Urothelium cell line (cell line): Measurements from ENCODE around the gene PDAP1.
"Not testable (repeated sequence)": the region's sequence is repeated elsewhere in the genome, so short reads cannot be mapped to it uniquely, and the experiment has no call there.

ENCODE experiments used
- DNase-seq: peaks from one replicate; pipeline ENCODE4 v3.0.0; 2011; ENCODE audit warnings: low spot score, mixed read lengths
- FAIRE-seq: peaks from 2 replicates; lab custom pipeline; 2011; peaks lifted over from hg19 to GRCh38; lab: Jason Lieb, UNC

PDAP1 gene

DNA sequence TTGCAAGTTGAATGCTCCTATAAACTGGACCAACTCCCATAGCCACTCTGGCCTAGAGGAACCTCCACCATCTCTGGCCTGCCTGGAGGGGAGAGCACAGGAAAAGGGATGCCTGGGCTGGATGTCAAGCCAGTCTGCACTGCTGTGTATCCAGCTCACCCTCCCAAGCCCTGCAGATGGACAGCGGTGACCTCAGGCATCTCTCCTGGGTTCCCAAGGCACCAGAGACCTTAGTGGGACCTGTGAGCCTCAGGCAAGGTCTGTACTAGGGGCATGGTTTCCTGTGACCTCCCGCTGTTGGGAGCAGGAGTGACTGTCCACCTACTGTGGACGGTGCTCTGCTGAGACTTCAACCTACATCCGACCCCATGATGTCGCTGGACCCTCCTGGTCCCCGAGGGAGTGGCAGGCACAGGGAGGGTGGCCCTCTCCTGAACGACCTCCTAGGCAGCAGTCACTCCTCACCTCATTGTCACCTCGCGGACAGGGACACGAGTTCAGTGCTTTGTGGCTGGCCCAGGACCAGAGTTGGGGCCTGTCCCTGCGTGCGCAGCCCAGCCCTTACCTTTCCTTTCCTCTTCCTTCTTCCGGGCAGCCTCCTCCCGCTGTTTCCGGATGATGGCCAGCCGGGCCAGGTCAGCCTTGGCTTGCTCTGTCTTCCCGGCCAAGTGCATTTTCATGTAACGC lies 11.0 kb downstream of the PDAP1 start:
- DNase-seq (no peak), FAIRE-seq (peak; percentile 27)

DNA sequence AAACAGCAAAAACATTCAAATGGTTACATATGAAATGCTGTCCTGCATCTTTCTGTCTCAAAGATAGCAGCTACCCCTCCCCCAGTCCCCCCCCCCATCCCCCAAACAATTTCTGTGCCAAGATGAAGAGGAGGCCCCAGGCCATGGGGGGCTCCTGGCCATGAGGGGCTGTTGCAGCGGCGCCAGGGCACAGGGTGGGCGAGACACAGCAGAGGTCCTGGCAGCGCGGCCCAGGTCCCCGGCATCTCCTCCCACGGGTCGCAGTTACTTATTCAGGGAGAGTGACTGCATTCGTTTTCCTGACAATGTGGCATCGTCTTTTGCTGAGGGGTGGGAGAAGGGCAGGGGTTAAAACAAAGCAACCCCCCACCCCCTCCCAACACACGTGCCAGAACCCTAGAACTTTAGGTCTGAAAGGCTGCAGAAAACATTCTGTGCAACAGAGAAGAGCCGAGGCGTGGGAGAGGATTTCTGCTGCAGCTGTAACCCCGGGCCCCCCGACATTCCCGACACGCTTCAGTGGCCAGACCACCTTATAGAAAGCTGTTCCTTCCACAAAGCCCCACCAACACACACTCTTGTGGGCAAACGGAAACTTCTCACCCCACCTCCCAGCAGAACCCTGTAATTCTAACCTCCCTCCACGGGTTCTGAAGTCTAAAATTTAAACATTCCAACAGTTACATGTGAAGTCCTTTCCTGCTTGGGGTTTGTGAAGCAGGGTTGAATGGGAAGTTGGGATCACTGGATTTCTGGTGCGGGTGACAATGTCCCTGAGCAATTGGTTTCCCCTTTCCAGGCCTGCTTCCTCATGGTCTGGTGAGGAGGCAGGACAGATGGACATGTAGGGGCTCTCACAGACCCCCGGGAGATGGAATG lies 11.7 kb downstream of the PDAP1 start:
- FAIRE-seq (no peak), DNase-seq (no peak)

DNA sequence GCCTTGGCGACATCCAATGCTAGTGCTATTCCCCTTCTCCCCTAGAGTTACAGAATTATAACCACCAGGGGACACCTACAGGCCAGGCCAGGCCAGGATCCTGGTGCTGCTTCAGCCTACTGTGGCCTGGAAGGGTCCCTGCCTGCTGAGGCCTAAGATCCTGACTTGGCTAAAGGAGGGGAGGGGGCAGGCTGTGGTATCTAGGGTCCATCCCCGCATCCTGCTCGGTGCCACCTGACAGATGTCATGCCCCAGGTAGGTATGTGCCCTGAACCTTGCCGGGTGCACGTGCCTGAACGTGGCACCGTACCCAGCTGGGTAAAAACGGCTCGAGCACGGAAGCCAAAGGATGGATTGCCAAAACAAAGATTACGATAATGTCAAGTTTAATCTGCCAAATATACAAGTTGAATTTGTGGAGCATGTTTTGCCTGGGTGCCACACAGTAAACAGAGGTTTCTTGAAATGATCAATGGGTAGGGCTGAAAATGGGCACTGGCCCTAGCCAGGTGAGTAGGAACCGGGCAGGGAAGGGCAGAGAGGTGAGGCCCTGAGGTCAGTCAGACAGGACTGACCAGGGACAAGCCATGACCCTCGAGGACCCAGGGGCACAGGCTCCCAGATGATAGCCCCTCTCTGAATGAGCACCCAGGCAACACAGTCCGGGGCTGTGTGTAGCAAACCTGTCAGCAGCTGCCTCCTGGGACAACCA lies 12.6 kb downstream of the PDAP1 start:
- no peak for DNase-seq
- FAIRE-seq: peak; percentile 35

DNA sequence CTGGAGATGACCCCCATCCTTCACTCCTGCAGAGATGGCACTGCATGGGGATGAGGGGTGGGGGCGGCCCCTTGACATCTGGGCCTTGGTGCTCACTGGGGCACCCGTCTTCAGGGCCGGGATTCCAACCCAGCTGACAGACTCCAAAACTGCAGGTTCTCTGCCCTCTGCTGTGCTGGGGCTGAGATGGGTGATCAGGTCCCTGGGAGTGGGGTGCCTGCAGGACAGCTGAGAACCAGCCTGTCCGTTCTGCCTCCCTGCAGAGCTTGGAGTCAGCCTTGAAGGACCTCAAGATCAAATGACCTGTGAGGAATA lies 14.3 kb downstream of the PDAP1 start:
- FAIRE-seq (peak; percentile 46), DNase-seq (no peak)

DNA sequence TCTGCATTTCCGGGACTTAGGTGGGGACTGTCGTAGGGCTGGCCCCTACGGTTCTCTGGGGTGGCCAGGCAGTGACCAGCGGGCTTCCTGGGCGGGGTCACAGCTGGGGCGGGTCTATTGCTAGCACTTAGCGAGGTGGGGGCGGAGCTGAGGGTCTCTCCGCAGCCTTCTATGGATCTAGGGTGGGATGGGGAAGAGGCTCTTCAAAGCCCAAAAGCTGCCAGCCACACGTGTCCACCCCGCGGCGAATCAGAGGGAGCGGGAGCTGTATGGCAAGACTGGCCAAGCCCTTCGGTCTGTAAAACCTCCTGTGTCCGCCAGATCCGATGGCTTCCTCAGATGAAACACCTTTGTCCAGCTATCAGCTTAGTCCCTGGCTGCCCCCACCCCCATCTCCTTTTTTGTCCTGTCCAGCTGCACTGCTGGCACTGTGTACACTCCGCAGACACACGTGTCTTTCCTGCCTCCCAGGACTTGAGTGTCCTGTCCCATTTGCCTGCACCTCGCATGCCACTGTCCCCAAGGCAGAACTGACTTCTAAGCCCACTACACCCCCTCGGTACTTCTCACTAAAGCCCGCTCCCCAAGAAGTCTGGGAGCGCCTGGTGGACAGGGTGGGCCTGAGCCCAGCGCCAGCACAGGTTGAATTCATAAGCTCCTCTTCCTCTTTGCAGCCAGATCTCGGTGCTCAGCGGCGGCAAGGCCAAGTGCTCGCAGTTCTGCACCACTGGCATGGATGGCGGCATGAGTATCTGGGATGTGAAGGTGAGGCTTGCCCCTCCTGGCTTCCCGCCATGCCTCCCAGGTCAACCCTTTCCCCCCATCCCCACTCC lies 14.8 kb downstream of the PDAP1 start:
- DNase-seq (no peak), FAIRE-seq (no peak)

DNA sequence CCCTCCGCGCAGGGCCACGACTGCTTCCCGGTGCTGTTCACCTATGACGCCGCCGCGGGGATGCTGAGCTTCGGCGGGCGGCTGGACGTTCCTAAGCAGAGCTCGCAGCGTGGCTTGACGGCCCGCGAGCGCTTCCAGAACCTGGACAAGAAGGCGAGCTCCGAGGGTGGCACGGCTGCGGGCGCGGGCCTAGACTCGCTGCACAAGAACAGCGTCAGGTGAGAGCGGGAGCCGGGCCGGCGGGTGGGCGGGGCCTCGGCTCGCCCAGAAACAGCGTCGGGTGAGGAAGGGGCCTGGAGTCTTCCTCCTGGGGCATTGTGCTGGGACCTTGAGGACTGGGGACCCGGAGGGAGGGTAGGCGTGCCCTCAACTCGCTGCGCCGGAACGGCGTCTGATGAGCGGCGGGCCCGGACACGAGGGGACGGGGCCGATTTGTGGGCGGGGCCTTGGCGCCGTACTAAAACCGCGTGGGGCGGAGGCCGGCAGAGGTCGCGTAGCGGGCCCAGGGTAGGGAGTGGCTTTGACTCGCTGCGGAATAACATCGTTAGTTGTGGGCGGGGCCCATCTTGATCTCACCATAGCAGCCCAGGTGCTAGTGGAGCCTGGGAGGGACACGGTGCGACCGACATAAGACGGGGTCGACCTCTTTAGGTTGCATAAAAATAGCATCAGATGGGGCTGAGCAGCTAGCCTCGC lies 15.6 kb downstream of the PDAP1 start:
- DNase-seq (no peak), FAIRE-seq (no peak)

DNA sequence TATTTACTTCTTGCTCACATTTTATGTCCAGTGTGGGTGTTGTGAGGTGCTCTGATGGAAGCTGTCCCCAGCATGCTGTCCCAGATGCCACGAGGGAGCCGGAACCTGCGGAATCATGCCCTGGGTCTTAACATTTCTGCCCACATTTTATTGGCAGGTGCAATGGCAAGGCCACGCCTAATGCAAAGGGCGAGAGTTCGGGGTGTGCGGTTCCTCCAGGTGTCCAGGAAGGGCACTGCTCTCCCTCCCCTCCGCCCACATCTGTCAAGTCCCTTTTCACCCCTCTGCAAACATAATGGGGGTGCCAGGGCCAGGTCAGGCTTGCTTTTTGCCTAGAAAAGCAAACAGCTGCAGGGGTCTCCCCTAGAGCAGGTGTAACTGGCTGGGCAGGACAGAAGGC lies 16.4 kb downstream of the PDAP1 start:
- no peak for FAIRE-seq
- DNase-seq: no peak

DNA sequence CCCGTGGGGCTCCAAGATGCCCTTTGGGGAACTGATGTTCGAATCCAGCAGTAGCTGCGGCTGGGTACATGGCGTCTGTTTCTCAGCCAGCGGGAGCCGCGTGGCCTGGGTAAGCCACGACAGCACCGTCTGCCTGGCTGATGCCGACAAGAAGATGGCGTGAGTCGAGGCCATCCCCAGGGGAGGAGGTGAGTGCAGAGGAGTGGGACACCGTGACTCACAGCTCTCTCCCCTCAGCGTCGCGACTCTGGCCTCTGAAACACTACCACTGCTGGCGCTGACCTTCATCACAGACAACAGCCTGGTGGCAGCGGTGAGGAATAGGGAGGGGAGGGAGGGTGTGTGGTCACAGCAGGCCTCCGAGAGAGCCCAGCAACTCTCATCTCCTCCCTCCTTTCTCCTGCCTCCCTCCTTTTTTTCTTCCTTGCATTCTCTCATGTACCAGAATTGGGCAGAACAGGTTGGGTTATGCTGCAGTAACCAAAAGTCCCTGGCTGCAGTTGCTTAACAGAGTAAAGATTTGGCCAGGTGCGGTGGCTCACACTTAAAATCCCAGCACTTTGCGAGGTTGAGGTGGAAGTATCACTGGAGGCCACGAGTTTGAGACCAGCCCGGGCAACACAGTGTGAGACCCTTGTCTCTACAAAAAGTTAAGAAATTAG lies 17.3 kb downstream of the PDAP1 start:
- no peak for DNase-seq

DNA sequence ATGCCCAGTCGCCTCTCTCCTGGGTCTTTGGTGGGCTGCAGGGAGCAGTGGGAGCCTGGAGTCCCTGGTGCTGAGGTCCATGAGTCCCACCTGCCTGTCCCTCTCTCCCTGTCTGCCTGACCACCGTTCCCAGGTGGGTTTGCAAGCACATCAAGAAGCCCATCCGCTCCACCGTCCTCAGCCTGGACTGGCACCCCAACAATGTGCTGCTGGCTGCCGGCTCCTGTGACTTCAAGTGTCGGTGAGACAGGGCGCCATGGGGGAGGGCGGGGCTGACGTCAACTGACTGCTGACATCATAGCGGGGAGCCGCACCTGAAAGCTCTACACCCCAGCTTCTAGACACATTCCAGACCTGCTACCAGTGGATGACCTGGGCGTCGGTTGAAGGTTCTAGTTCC lies 18.6 kb downstream of the PDAP1 start:
- DNase-seq (no peak), FAIRE-seq (no peak)

More for the DNA sequence above, 17.3 kb downstream of the PDAP1 start:
- no peak for FAIRE-seq

DNA sequence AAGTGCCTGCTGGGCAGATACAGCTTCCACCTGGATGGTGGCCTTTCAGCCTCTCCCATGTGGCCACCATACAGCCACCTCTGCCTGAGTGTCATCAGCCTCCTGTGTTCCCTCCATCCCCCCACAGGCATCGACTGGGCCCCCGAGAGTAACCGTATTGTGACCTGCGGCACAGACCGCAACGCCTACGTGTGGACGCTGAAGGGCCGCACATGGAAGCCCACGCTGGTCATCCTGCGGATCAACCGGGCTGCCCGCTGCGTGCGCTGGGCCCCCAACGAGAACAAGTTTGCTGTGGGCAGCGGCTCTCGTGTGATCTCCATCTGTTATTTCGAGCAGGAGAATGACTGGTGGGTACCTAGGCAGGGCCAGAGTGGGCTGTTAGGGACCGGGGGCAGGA lies 20.5 kb downstream of the PDAP1 start:
- no peak for DNase-seq
- FAIRE-seq: no peak

DNA sequence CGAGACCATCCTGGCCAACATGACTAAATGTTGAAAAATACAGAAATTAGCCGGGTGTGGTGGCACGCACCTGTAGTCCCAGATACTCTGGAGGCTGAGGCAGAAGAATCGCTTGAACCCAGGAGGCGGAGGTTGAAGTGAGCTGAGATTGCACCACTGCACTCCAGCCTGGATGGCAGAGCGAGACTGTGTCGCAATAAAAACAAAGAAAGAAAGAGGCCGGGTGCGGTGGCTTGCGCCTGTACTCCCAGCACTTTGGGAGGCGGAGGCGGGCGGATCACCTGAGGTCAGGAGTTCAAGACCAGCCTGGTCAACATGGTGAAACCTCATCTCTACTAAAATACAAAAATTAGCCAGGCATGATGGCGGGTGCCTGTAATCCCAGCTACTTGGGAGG lies 21.2 kb downstream of the PDAP1 start:
- DNase-seq, FAIRE-seq: not testable (repeated sequence)

DNA sequence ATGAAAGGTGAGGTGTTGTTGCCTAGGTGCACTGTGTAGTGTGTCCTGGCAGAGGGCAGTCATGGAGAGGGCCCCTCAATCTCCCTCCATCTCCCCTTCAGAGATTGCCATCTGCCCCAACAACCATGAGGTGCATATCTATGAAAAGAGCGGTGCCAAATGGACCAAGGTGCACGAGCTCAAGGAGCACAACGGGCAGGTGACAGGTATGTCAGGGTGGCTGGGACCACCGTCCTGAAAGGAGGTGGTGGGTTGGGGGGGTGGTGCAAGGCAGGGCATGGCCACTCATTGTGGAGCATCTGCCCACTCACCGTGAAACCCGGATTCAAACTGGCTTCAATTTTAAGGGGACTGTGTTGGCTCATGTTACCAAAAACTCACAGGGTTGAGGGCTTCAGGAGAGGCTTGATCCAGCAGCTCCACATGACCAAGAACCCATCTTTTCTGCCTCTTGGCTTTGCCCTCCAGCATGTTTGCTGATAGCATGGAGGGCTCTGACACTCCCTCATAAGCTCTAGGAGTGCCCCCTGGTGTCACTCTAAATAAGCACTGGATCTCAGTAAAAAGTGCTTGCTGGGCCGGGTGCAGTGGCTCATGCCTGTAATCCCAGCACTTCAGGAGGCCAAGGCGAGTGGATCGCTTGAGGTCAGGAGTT lies 21.7 kb downstream of the PDAP1 start:
- no peak for DNase-seq
- FAIRE-seq: no peak

DNA sequence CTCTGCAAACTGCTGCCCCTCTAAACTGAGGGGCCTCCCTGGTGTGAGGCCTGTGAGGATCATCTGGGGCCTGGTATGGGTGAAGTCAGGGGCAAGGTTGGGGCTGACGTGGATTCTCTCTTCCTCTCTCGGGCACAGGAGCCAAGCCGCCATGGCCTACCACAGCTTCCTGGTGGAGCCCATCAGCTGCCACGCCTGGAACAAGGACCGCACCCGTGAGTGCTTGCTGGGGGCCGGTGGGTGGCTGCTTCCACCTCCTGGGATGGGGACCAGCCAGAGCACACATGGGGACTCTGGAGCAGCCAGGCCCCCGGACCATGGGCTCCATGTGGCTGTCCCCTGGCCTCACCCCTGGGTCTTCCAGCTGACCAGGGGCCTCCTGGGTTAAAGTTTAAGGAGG lies 22.8 kb downstream of the PDAP1 start:
- no peak for FAIRE-seq
- DNase-seq: no peak

DNA sequence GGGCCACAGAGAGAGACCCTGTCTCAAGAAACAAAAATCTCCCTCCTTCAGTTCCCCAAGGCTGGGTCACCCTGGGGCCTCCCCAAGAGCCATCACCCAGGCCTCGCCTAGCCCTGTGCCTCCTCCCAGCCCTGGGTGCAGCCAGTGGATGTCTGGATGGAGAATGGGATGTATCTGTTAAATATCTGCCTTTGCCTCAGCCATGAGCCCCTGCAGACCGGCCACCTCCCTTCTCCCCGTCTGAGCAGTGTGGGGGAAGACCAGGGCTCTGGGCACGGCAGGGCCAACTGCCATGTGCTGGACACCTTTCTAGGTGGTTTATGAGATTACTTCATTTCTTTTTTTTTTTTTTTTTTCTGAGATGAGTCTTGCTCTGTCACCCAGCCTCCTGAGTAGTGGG lies 23.9 kb downstream of the PDAP1 start:
- FAIRE-seq: no peak

DNA sequence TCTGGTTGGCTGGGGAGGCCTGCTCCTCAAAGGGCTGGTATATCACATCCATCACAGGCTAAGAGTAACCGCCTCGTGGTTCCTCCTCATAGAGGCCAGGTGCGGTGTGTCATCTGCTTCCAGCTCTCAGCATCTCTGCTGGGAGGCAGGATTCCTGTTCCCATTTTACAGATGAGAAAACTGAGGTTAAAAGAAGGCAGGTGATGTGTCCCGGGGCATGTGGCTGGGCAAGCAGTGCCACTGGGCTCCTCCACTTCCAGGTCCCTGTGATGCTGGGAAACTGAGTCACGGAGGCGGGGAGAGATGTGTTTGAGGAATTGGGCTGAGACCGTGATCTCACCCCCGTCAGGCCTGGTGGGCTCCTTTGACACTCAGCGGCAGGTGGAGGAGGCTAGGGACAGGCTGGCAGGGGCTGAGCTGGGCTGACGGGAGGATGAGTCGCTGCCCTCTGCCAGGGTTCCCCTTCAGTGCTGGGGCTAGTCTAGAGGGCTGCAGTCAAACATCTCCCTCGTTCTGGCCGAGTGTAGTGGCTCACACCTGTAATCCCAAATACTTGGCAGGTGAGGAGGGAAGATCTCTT lies 24.5 kb downstream of the PDAP1 start:
- FAIRE-seq: no peak

More for the DNA sequence above, 23.9 kb downstream of the PDAP1 start:
- DNase-seq: no peak

DNA sequence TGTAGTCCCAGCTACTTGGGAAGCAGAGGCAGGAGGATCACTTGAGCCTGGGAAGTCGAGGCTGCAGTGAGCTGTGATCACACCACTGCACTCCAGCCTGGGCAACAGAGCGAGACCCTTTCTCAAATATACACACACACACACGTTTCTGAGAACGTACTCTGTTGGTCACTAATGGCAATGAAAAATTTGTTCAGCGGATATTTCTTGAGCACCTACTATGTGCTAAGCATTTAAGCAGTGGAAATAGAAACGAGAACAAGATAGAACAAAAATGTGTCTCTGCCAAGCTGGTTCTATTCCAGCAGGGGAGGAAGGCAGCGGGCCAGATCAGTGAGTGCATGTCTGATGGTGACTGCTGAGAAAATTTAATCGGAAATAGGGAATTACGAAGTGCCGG lies 25.2 kb downstream of the PDAP1 start:
- FAIRE-seq: no peak
- DNase-seq: no peak

More for the DNA sequence above, 24.5 kb downstream of the PDAP1 start:
- DNase-seq: no peak

DNA sequence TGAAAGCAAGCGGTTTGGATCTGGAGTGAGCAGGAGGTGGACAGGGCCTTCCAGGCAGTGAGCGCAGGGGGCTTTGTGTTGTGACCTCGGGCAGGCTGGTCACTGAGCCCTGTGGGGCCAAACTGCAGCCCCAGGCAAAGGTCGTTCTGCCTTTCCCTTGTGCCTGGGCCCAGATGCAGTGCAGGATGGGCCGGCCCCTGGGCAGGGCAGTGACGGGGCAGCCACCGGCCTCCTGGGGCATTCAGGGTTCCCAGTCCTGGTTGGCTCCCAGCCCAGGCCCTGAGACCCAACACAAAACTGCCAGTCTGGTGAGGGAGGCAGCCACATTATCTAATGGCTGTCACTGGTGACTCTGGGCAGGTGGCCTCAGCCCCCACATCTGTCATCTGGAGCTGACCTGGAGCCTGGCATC lies 26.7 kb downstream of the PDAP1 start:
- DNase-seq (no peak), FAIRE-seq (no peak)

DNA sequence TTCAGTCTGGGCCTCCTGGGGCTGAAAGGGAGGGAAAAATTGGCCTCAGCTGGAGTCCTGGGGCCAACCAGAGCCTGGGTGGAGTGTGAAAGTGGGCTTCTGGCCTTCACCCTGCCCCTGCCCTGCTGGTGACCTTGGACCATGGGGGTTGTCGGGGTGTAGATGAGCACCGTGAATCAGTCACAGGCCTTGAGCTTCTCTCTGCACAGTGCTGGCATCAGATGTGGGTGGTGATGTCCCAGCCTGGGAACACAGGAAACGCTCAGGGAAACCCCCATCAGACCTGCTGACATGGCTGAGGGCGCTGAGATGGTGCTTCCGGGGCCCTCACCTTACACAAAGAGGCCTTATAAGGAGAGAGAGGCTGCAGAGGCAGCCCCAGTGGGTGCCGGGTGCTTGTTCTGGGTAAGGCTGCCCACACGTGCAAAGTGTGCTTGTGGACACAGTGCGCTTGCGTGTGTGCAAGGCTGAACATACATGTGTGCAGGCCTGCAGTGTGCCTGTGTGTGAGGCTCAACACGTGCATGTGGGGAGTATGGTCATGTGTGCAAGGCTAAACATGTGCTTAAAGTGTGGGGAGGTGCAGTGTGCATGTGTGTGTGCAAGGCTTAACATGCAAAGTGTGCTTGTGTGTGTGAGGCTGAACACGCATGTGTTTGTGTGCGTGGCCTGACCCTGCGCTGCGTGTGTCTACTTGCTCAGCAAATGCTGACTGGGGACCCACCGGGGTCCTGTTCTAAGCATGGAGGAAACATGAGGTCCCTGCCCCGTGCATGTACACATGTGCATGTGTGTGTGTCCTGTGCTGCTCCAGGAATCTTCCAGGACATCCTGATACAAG lies 27.4 kb downstream of the PDAP1 start:
- FAIRE-seq: peak; percentile 95
- no peak for DNase-seq
